ENCODE measurements around the gene KIZ. TPM values are rescaled to one million over a fixed set of nuclear protein-coding genes. Genes with fewer than 3 reads are reported as not detected.

KIZ gene
- total RNA-seq, 1 donor from 2014 or later: 5.3 TPM

- no peak for DNase-seq (ENCODE audit: extremely low read depth, low read depth, low spot score)
Measured at GRCh38 chr20:21251278-21251677, 125.4 kb downstream of the KIZ start.

DNA sequence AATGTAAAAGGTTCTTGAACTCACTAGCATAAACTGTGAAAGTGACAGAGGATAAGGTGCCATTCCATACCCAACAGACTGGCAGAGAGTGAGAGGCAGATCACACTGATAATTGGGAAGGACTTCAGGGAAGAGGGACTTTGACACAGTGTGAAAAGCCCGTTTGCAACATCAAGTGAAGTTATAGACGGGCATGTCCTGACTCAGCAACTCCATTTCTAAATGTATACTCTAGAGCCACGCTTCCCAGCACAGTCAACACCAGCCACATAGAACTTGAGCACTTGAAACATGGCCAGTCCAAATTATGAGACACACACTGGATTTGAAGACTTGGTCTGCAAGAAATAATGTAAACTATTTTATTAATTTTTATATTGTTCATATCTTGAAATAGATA lies 131.3 kb downstream of the KIZ start:
- no peak for DNase-seq (ENCODE audit: extremely low read depth, low read depth, low spot score)

- no peak for DNase-seq (ENCODE audit: extremely low read depth, low read depth, low spot score)
Measured at GRCh38 chr20:21258411-21258810, 132.5 kb downstream of the KIZ start.

DNA sequence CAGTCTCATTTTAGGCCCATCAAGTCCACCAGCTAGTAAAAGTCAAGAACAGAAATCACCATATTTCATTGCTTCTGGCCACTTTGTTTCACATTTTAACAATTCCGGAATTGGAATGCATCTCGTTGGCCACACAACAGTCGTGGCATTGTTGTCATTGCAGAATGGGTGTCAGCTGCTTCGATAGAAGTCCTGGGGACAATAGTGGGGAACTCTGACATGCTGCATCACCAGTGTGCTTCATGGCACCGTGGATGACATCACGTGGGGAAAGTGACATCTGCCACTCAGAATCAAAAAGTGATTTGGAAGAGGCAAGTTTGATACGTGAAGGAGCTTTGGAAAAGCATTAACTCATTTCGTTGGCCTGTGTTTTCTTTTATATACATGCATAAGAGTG lies 133.5 kb downstream of the KIZ start:
- DNase-seq (ENCODE audit: extremely low read depth, low read depth, low spot score): no peak

- no peak for DNase-seq (ENCODE audit: extremely low read depth, low read depth, low spot score)
Measured at GRCh38 chr20:21262812-21263211, 136.9 kb downstream of the KIZ start.

DNA sequence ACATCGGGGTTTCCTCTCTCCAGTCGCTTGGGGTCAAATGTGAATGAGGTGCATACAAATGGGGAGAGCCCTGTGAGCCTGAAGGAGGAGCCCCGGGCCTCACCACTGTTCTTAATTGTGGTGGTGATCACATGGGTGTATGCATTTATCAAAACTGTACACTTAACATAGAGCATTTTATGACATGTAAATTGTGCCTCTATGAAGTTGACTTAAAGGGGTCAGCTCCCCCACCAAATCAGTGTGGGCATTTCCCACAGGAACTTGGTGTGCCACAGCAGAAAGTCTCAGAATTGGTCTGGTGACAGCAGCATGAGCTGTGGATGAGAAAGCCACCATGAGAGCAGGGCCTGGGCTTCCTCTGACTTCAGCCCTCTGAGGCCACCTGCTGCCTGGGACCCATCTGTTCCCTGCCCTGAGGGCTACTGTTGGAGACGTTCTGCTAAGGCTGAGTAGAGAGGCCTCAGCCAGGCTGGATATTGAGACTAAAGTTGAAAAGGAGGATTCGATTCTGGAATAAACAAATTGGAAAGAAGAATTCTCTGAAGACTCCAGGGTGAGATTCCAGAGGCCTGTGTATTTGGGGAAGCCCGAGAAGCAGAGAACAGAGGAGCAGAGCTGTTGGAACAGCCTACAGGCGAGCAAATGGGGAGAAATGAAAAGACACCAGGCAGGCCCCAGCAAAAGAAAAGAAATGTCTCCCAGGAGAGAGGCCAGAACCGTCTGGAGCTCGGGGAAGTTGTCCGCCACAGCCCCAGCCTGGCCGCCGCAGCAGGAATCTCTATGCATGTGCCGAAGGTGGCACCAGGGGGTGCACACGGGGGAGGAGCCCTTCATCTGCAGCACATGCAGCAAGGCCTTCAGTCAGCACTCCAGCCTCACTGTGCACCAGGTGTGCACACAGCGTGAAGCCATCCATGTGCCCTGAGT lies 139.6 kb downstream of the KIZ start:
- no peak for DNase-seq (ENCODE audit: extremely low read depth, low read depth, low spot score)

- DNase-seq (ENCODE audit: extremely low read depth, low read depth, low spot score): no peak
Measured at GRCh38 chr20:21266191-21266536, 140.3 kb downstream of the KIZ start.

DNA sequence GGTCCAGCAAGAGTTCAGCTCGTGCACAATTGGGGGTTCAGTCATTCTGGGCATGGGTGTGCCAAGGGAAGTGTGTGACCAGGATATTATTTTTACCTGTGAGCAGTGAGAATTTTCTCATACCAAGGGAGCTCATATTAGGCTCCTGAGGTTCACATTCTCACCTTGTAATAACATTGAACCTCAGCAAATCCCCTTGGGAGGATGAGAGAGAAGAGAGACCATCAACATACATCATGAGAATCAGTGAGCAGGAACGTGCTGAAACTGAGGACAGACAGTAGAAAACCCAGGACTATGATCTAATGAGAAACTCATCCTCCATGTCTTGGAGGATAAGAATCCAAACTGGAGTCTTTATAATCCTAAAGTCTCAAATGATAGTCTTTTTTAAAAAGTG lies 143.9 kb downstream of the KIZ start:
- no peak for DNase-seq (ENCODE audit: extremely low read depth, low read depth, low spot score)

- DNase-seq (ENCODE audit: extremely low read depth, low read depth, low spot score): no peak
Measured at GRCh38 chr20:21270806-21271205, 144.9 kb downstream of the KIZ start.

- no peak for DNase-seq (ENCODE audit: extremely low read depth, low read depth, low spot score)
Measured at GRCh38 chr20:21272279-21272678, 146.4 kb downstream of the KIZ start.

DNA sequence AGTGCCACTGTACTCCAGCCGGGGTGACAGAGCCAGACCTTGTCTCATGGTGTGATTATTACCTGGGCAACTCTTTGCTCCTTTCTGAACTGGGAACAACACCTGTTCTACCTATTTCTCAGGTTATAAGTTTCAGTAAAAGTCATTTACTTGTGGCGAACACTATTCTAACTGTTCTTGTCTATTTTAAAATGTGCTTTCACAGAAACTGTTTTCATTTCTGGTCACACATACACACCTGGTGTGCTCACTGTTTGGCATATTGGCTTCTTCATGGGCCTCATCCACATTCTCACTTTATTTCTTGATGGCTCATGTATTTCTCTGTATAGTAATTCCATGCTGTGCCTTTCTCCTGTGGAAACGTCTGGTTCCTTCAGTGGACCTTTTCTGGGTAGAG lies 146.8 kb downstream of the KIZ start:
- DNase-seq (ENCODE audit: extremely low read depth, low read depth, low spot score): no peak

DNA sequence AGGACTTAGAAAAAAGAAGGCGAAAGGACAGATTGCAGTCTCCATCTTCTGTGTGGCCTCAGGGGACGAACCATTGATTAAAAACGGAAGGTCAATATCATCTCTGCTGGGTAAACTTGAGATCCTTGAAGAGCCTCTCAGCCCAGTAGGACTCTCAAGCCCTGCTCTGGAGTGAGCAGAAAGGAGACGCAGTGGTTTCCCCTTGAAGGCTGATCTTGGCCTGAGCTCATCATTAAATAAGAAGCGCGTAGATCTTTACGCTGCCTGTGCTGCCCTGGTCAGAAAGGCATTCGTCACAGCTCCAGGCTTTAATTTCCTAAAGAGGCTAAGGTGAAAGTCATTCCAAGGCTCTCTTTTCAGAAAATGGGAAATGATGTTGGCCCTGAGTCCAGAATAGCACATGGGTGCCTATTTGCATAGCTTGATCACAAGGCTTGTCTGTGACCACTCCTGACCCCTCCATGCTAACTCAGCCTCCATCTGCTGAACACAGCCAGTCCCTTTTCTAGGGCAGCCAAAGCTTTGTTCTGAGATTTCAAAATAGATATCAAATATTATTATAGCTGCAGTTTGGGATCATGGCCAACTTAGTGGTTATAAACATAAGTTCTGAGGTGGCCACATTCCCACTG lies 148.0 kb downstream of the KIZ start:
- DNase-seq (ENCODE audit: extremely low read depth, low read depth, low spot score): no peak

DNA sequence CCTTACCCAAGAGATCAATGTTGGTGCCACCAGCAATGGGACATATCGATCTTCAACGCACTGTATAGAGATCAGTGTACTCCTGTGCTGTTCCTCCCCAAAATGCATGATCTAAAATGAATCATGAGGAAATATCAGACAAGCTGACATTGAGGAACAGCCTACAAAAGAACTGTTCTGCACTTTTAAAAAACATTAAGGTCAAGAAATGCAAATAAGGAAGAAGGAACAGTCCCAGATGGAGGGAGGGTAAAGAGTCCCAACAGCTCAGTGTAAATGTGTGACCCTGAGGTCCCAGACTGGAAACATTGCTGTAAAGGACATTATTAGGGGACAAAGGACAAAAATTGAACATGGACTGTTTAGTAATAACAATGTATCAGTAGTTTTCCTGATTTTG lies 152.9 kb downstream of the KIZ start:
- no peak for DNase-seq (ENCODE audit: extremely low read depth, low read depth, low spot score)

DNA sequence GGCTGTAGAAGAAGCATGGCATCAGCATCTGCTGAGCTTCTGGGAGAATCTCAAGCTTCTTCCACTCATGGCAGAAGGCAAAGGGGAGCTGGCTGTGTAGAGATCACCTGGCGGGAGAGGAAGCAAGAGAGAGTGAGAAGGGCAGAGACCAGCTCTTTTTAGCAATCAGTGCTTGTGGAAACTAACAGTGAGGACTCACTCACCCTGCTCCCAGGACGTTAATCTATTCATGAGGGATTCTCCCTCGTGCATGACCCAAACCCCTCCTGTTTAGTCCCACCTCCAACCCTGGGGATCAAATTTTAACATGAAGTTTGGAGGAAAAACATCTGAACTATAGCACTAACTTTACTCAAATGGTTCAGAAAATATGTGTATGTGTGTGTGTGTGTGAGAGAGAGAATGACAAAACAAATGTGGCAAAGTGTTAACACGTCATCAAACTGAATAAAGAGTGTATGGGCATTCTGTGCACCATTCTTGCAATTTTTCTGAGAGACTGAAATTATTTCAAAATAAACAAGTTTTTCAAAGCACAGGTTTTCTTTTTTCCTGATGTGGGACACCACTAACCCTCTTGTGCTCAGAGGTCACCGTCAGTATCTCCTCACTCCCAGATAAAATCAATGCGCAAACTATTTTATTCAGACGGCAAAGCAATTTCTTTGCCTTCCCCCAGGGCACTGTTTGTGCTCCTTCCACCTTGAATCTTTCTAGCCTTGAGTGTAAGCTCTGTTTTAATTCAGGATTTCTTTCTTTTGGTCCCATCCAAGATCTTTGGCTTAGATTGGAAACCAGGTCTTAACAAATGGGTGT lies 154.0 kb downstream of the KIZ start:
- no peak for DNase-seq (ENCODE audit: extremely low read depth, low read depth, low spot score)

DNA sequence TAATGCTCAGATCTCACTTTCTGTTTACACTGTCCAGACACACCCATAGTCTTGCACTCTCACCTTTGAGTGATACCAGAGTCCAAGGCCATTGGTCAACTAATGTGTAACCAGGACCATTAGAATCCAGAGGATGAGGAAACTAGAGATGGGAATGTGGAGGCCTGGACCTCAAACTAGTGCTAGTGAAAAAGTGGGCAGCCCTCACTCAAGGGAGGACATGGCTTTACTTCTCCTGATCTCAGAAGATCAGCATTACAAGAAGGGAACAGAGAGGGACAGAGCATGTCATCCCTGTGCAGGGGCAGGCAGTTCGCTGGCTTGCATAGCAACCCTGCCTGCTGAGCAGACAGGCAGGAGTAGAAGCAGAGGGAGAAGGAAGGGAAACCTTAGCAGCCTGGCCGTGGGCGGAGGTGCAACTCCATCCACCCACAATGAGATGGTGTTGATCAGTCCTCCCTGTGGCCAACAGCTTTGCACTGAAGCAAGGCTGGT lies 154.7 kb downstream of the KIZ start:
- DNase-seq (ENCODE audit: extremely low read depth, low read depth, low spot score): no peak

- no peak for DNase-seq (ENCODE audit: extremely low read depth, low read depth, low spot score)
Measured at GRCh38 chr20:21286775-21287174, 160.9 kb downstream of the KIZ start.

DNA sequence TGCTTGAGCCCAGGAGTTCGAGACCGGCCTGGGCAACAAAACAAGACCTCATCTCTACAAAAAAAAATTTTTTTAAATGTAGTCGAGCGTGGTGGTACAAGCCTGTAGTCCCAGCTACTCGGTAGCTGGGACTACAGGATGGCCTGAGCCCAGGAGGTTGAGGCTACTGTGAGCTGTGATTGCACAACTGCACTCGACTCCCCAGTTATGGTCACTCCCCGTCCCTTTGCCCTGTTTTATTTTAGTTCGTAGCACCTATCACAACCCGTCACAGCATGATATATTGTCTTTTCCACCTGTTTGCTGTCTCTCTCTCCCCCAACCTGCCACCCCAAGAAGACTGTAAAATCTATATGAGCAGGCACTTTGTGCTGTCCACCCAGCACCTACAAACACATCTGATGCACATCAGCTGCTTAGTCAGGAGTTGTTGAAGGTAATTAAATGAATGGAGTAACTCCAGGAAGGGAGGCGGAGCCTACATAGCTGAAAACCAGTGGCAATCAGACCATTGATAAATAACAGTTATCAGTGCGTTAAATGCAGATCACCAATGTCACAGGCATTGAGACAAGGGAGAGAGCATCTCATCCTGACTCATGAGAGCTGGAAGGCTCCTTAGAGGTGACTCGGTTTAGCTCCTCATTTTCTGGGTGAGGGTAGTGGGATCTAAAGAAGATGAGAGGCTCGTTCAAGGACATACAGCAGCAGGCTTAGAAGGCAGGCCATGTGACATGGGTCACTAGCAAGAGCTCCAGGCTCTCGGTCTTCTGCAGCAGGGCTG lies 162.9 kb downstream of the KIZ start:
- DNase-seq (ENCODE audit: extremely low read depth, low read depth, low spot score): no peak

DNA sequence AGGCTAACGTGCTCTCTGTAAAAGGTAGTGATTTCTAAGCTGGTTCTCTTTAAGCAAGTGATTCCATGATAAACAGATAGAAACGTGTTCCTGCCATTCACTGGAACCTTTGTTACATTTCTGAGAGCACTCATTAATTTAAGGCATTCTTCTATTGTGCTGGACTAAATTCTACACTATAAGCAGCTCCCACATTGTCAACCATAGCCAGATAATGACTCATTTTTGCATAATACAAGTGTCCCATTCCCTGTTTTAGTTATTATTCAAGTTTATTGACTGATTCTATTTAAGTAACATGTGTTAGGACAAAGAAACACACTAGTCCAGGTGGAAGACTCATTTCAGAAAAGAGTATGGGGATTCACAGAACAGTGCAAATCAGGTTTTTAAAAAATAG lies 163.8 kb downstream of the KIZ start:
- DNase-seq (ENCODE audit: extremely low read depth, low read depth, low spot score): no peak

DNA sequence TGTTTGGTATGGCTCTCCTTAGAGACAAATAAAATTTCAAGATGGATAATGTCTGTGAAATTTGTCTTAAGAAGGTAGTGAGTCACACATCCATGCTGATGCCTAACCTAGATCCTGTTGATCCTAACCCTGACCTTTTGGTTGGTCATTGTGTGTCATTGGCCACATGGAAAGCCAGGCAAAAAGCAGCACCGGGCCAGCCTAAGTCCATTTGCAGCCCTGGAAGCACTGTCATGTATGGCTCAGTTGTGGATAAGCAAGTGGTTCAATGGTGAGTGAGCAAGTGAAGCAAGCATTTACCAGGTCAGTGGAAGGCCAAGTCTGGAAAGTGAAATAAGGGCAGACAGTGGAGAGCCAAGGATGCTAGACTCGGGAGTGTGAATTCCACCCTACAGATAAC lies 165.1 kb downstream of the KIZ start:
- no peak for DNase-seq (ENCODE audit: extremely low read depth, low read depth, low spot score)

GRCh38 chr20:21294755-21295154 lies 168.9 kb downstream of the KIZ start:
- no peak for DNase-seq (ENCODE audit: extremely low read depth, low read depth, low spot score)

Data from glomerular endothelial cell (primary cell).